HG03097 (cell line): ENCODE results near the gene MAGEA3.
"Not testable (repeated sequence)": the region's sequence is repeated elsewhere in the genome, so short reads cannot be mapped to it uniquely, and the experiment has no call there.

Source experiments
- ATAC-seq: cut with Tn5 transposase; IDR thresholded peaks from one replicate; pipeline ENCODE4 v1.9.1; 2021; ENCODE audit not compliant: unreplicated experiment, low FRiP score

MAGEA3 gene

DNA sequence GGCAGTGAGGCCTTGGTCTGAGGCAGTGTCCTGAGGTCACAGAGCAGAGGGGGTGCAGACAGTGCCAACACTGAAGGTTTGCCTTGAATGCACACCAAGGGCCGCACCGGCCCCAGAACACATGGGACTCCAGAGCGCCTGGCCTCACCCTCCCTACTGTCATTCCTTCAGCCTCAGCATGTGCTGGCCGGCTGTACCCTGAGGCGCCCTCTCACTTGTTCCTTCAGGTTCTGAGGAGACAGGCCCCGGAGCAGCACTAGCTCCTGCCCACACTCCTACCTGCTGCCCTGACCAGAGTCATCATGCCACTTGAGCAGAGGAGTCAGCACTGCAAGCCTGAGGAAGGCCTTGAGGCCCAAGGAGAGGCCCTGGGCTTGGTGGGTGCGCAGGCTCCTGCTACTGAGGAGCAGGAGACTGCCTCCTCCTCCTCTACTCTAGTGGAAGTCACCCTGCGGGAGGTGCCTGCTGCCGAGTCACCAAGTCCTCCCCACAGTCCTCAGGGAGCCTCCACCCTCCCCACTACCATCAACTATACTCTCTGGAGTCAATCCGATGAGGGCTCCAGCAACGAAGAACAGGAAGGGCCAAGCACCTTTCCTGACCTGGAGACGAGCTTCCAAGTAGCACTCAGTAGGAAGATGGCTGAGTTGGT is 37.4 kb downstream of the MAGEA3 start:
- ATAC-seq = no peak

GRCh38 chrX:152736528-152736927 is 37.9 kb downstream of the MAGEA3 start:
- ATAC-seq = not testable (repeated sequence)

DNA sequence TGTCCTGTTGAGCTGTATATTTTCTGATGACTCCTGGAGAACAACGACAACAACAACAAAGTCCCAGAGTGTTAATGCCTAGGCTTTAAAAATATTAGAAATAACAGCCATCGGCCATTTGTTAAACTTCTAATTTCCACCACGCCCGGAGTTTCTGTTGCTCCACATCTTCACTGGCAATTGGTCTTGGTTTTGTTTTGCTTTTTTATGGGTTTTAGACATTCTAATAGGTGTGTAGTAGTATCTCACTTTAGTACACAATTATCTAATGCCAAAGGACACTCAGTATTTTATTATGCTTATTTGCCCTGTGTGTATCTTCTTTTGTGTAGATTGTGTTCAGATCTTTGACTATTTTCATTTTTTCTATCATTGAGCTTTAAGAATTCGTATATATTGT is 40.0 kb downstream of the MAGEA3 start:
- ATAC-seq = no peak
